ENCODE data around the gene KCTD1. TPM values are rescaled to one million over a fixed set of nuclear protein-coding genes. Genes with fewer than 3 reads are reported as not detected.
A peak's percentile ranks its signal among the peaks of the same experiment; 100 is the strongest.

KCTD1 gene
- total and polyA plus RNA-seq, 2 of the 8 experiments (the other 6 are each of a cell fraction or from before 2014, with no cell fraction given): 7.7 to 14.0 TPM

- no peak for TF ChIP-seq RXRA (IDR thresholded peaks at IDR 0.05; ENCODE audit: insufficient read depth, low read depth, low read length)
- TF ChIP-seq EZH2 (IDR thresholded peaks at IDR 0.05; ENCODE audit: low read depth, low read length, severe bottlenecking): peak; percentile 75
- TF ChIP-seq RAD21 (IDR thresholded peaks at IDR 0.05 in 1 of 2, conservative IDR thresholded peaks at IDR 0.05 in 1 of 2; ENCODE audit: low read depth in 2 of 2, low read length in 2 of 2): peak; percentile 49 to 54
- TF ChIP-seq PHF8 (conservative IDR thresholded peaks at IDR 0.05; ENCODE audit: low read depth, low read length): peak; percentile 16; the same call in 1 of the 2 replicates
- TF ChIP-seq SUZ12 (IDR thresholded peaks at IDR 0.05; ENCODE audit: low read length): peak; percentile 69; the same call in 1 of the 2 replicates
- no peak for TF ChIP-seq SAP30 (IDR thresholded peaks at IDR 0.05; ENCODE audit: insufficient read depth, insufficient replicate concordance, low read length)
- TF ChIP-seq ATF2 (IDR thresholded peaks at IDR 0.05; ENCODE audit: low read length): no peak
- TF ChIP-seq CREB1 (IDR thresholded peaks at IDR 0.05): no peak; the same call in 1 of the 2 replicates
- TF ChIP-seq GABPA (IDR thresholded peaks at IDR 0.05; ENCODE audit: borderline replicate concordance, insufficient read depth, low read length): peak; percentile 27; the same call in 1 of the 2 replicates
- TF ChIP-seq CHD2 (IDR thresholded peaks at IDR 0.05; ENCODE audit: low read length): no peak
- no peak for TF ChIP-seq BACH1 (IDR thresholded peaks at IDR 0.05; ENCODE audit: low read length)
- 0 out of 4 replicates have a peak, but pooled peaks of 1 of the 2 experiments have one; percentile 38 for TF ChIP-seq HDAC2 (IDR thresholded peaks at IDR 0.05; ENCODE audit: borderline replicate concordance in 1 of 2, low read depth in 2 of 2, low read length in 2 of 2)
- TF ChIP-seq SP2 (IDR thresholded peaks at IDR 0.05; ENCODE audit: low read length): no peak
These were observed 523 bp downstream of the KCTD1 start (continued) for GRCh38 chr18:26547646-26548414.

Measured in H1 (cell line).